ENCODE measurements around the gene PLCB2. TPM values are rescaled to one million over a fixed set of nuclear protein-coding genes. Genes with fewer than 3 reads are reported as not detected.

The PLCB2 gene
- polyA plus RNA-seq, 1 donor from 2014 or later: 7.4 TPM

DNA sequence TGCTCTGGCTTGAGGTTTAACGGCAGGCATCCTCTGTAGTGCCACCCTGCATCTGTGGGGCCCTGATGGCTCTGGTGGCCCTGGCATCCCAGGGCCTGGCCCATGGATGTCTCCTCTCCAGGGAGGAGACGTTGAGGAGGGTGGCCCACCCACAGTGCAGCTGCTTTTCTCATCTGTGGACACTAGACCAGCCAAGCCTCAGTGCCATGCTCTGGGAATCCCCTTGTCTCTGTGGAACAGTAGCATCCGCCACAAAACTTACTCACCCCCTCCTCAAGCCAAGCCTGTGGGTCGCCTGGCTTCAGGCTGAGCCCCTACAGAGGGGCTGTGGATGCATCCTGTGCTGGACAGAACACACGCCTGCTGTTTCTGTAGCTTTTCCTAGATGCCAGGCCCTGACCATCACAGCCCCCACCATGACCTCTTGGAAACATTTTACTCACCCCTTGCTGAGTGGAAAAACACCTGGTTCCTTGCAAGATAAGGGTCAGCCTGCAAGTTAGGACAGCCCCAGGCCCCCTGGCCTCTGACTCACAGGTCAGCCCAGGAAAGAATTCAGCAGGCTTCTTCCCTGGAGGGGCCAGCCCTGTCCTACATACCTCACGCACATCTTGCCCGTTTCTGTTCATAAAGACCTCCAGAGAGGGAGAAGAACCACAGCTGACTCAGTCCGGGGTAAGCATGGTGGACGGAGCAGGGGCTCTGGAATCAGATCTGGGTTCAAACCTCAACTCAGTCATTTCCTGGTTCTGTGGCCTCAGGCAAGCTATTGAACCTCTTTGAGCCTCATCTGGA lies 49.9 kb downstream of the PLCB2 start:
- Histone ChIP-seq H3K4me3 (ENCODE audit: low read length) (no peak overlapping the region), H2AFZ (ENCODE audit: low read depth, low read length) (no peak overlapping the region), H3K9me3 (ENCODE audit: low read length) (no peaks in the 10 kb centered on the region), H3K27ac (ENCODE audit: low read length) (no peak overlapping the region), H3K9ac (ENCODE audit: low read length) (no peak overlapping the region), H4K20me1 (ENCODE audit: insufficient read depth) (no peaks in the 10 kb centered on the region), H3F3A (ENCODE audit: insufficient read depth, low read length, poor library complexity, severe bottlenecking) (no peaks in the 10 kb centered on the region), H3K79me2 (replicated peaks; ENCODE audit: insufficient read depth, low read length) (no peaks in the 10 kb centered on the region), H3K4me2 (ENCODE audit: low read length) (no peak overlapping the region), H3K27me3 (ENCODE audit: insufficient read depth, low read depth, low read length) (peaks cover 17% of the 10 kb centered on the region), H3K9me2 (ENCODE audit: insufficient read depth, low read length) (no peaks in the 10 kb centered on the region), H3K36me3 (ENCODE audit: insufficient read depth, low read length) (peaks cover 3% of the 10 kb centered on the region)
- no peak for TF ChIP-seq CTCF (IDR thresholded peaks at IDR 0.05; ENCODE audit: poor library complexity, severe bottlenecking)
- TF ChIP-seq EZH2 (IDR thresholded peaks at IDR 0.05; ENCODE audit: borderline replicate concordance, insufficient read depth, low read length, poor library complexity, severe bottlenecking): no peak
- TF ChIP-seq RAD21 (conservative IDR thresholded peaks at IDR 0.05): no peak
- no peak for TF ChIP-seq MXI1 (conservative IDR thresholded peaks at IDR 0.05; ENCODE audit: poor library complexity, severe bottlenecking)
- TF ChIP-seq REST (IDR thresholded peaks at IDR 0.05; ENCODE audit: borderline replicate concordance): no peak

GRCh38 chr15:40256638-40257235 lies 51.0 kb downstream of the PLCB2 start:
- Histone ChIP-seq H3K9ac (ENCODE audit: low read length) (no peak overlapping the region), H2AFZ (ENCODE audit: low read depth, low read length) (no peak overlapping the region)

More at GRCh38 chr15:40256638-40257235, 51.0 kb downstream of the PLCB2 start:
- Histone ChIP-seq H3K4me2 (ENCODE audit: low read length) (no peak overlapping the region), H3K9me2 (ENCODE audit: insufficient read depth, low read length) (no peaks in the 10 kb centered on the region), H3K9me3 (ENCODE audit: low read length) (no peaks in the 10 kb centered on the region), H3F3A (ENCODE audit: insufficient read depth, low read length, poor library complexity, severe bottlenecking) (no peaks in the 10 kb centered on the region), H3K4me3 (ENCODE audit: low read length) (no peak overlapping the region), H4K20me1 (ENCODE audit: insufficient read depth) (no peaks in the 10 kb centered on the region), H3K36me3 (ENCODE audit: insufficient read depth, low read length) (peaks cover 3% of the 10 kb centered on the region), H3K27me3 (ENCODE audit: insufficient read depth, low read depth, low read length) (peaks cover 28% of the 10 kb centered on the region), H3K79me2 (replicated peaks; ENCODE audit: insufficient read depth, low read length) (no peaks in the 10 kb centered on the region), H3K27ac (ENCODE audit: low read length) (no peak overlapping the region)
- no peak for TF ChIP-seq EZH2 (IDR thresholded peaks at IDR 0.05; ENCODE audit: borderline replicate concordance, insufficient read depth, low read length, poor library complexity, severe bottlenecking)
- TF ChIP-seq REST (IDR thresholded peaks at IDR 0.05; ENCODE audit: borderline replicate concordance): no peak
- TF ChIP-seq POLR2AphosphoS5 (IDR thresholded peaks at IDR 0.05): no peak
- no peak for TF ChIP-seq CTCF (IDR thresholded peaks at IDR 0.05; ENCODE audit: poor library complexity, severe bottlenecking)
- no peak for TF ChIP-seq EP300 (conservative IDR thresholded peaks at IDR 0.05; ENCODE audit: poor library complexity, severe bottlenecking)
- TF ChIP-seq MXI1 (conservative IDR thresholded peaks at IDR 0.05; ENCODE audit: poor library complexity, severe bottlenecking): no peak
- no peak for TF ChIP-seq TAF1 (IDR thresholded peaks at IDR 0.05; ENCODE audit: low read depth)
- TF ChIP-seq RAD21 (conservative IDR thresholded peaks at IDR 0.05): no peak
